ENCODE measurements around the gene MLLT11.
"Not testable (repeated sequence)": the region's sequence is repeated elsewhere in the genome, so short reads cannot be mapped to it uniquely, and the experiment has no call there.

Gene MLLT11

DNA sequence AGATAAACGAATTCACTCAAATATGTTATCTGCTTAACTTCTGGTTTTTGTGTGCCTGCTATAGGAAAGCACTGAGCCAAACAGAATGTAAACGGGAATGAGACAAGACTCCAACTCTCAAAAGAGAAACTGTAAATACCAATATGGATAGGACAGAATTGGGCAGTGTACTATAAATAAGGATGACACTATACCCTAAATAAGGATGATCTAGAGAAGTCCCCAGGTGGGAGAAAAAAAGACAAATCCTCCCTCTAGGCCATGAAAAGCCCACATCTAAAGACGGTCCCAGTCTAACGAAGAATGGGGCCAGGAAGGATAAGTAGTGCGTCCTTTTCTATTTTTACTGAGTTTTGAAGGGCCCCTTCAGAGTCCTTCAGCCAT is 8.9 kb downstream of the MLLT11 start:
- H3K4me3 Mint-ChIP-seq, result peak overlapping the region; percentile 98
- no peaks in the 10 kb centered on the region for H3K9me3 Mint-ChIP-seq
- peaks cover 6% of the 10 kb centered on the region for H3K36me3 Mint-ChIP-seq
- peak overlapping the region; percentile 100 for H3K27ac Mint-ChIP-seq
- peaks cover 16% of the 10 kb centered on the region for H3K4me1 Mint-ChIP-seq
- H3K27me3 Mint-ChIP-seq, result no peaks in the 10 kb centered on the region
- ATAC-seq, result no peak

DNA sequence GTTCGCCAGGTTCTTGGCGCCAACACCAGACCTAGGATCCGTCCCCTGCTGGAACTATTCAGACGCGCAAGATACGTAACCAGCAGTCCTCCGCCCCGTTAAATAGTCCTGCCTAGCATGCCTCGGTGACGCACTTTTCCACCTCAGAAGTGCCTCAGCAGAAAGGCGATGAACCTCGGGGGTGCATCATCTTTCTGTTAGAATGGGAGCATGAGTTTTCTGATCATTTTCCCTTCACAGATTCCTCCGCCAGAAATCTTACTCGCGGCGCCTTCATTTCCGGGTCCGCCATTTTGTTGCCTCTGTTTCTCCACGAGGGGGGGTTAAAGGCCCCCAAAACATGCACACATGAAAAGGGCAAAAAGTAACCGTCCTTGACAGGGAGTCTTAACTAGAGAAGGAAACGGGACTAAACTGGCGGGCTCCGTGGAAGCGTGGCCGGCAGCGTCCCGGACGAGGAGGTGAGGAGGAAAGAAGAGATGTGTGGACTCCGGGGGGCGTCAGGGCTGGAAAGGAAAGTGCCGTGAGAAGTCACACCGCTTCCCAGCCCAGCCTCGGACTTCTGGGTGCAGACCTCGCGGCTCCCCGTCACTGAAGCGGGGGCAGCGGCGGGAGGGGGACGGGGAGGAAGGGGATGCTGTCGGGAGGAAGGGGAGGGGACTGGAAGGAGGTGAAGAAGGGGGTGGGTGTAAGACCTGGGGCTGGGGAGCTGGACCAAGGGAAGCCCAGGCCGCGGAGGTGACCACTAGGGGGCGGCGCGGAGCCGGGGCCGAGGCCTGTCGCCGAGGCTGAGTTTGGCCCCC is 10.5 kb downstream of the MLLT11 start, which contains the start of gene GABPB2:
TSS of gene GABPB2 (plus strand) at position 288 of the 803 bp plus-strand sequence. CDS start 17,429 bp downstream, outside the sequence.
- Mint-ChIP-seq H3K9me3 (no peaks in the 10 kb centered on the region), H3K27me3 (no peaks in the 10 kb centered on the region), H3K4me1 (peaks cover 16% of the 10 kb centered on the region), H3K4me3 (peak within 1 kb of the TSS; percentile 98), H3K27ac (peak within 1 kb of the TSS; percentile 100), H3K36me3 (peaks cover 8% of the 10 kb centered on the region)
- peak; percentile 97 for ATAC-seq

DNA sequence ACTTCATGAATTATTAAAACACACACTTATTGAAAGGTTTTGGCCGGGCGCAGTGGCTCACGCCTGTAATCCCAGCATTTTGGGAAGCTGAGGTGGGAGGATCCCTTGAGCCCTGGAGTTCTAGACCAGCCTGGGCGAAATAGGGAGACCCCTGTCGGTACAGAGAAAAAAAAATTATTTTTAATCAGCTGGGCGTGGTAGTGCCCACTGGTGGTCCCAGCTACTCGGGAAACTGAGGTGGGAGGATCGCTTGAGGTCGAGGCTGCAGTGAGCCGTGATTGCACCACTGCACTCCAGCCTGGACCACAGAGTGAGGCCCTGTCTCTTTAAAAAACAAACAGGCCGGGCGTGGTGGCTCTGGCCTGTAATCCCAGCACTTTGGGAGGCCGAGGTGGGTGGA is 12.0 kb downstream of the MLLT11 start:
- Mint-ChIP-seq H3K36me3 (peaks cover 6% of the 10 kb centered on the region), H3K27me3 (no peaks in the 10 kb centered on the region), H3K27ac (peak overlapping the region; percentile 100), H3K4me3 (no peak overlapping the region), H3K4me1 (peaks cover 16% of the 10 kb centered on the region), H3K9me3 (no peaks in the 10 kb centered on the region)
- ATAC-seq, result no peak

DNA sequence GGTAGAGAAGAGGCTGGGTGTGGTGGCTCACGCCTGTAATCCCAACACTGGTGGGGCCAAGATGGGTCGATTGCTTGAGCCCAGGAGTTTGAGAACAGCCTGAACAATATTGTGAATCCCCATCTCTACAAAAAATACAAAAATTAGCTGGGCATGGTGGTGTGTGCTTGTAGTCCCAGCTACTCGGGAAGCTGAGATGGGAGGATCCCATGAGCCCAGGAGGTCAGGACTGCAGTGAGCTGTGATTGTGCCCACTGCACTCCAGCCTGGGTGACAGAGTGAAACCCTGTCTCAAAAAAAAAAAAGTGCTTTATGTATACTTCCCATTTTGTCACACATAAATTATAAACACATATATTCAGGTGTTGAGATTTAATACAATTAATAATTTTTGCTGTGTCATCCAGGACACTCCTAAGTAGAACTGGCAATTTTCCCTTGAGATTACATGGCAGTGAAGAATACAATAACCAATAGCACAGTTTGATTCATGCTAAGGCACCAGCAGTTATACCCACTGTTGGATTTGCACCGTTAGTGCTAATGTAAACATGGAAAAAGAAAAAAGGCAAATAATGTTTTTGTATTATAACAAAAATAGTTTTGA is 25.9 kb downstream of the MLLT11 start:
- Mint-ChIP-seq H3K27me3 (no peaks in the 10 kb centered on the region), H3K9me3 (no peaks in the 10 kb centered on the region), H3K4me3 (no peak overlapping the region), H3K4me1 (peaks cover 8% of the 10 kb centered on the region), H3K27ac (no peak overlapping the region), H3K36me3 (peaks cover 6% of the 10 kb centered on the region)
- no peak for ATAC-seq

DNA sequence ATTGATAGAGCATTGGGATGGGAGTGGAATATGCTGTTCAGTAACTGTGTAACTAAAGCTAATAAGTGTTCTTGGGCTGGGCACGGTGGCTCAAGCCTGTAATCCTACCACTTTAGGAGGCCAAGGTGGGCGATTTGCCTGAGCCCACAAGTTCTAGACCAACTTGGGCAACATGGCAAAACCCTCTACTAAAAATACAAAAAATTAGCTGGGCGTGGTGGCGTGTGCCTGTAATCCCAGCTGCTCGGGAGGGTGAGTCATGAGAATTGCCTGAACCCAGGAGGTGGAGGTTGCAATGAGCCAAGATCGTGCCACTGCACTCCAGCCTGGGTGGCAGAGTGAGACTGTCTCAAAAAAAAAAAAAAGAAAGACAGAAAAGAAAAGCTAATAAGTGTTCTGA is 37.2 kb downstream of the MLLT11 start:
- not testable (repeated sequence) for H3K4me1 Mint-ChIP-seq, H3K4me3 Mint-ChIP-seq, H3K27ac Mint-ChIP-seq, H3K9me3 Mint-ChIP-seq, H3K27me3 Mint-ChIP-seq, ATAC-seq, H3K36me3 Mint-ChIP-seq

DNA sequence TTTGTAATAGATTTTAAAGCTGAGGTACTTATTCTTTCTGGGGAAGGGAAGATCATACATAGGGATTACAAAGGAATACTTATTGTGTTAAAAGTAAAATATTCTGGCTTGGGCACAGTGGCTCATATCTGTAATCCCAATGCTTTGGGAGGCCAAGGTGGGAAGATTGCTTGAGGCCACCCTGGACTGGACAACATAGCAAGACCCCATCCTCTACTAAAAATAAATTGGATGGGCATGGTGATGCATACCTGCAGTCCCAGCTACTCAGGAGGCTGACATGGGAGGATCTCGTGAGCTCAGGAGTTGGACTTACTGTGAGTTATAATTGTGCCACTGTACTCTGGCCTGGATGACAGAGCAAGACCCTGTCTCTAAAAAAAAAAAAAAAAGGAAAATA is 37.9 kb downstream of the MLLT11 start:
- Mint-ChIP-seq H3K4me3 (no peak overlapping the region), H3K4me1 (no peaks in the 10 kb centered on the region)

DNA sequence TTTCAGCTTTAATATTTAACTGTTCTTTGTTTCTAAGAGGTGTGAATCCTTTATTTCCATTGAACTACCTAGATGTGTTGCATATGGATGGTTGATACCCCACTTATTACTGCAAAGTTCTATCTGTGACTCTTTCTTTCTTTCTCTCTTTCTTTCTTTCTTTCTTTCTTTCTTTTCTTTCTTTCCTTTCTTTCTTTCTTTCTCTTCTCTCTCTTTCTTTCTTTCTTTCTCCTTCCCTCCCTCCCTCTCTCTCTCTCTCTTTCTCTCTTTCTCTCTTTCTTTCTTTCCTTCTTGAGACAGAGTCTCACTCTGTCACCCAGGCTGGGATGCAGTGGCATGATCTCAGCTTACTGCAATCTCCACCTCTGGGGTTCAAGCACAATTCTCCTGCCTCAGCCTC is 44.4 kb downstream of the MLLT11 start:
- no peak overlapping the region for H3K27ac Mint-ChIP-seq
- no peak overlapping the region for H3K4me3 Mint-ChIP-seq
- no peaks in the 10 kb centered on the region for H3K4me1 Mint-ChIP-seq
- no peaks in the 10 kb centered on the region for H3K27me3 Mint-ChIP-seq
- H3K36me3 Mint-ChIP-seq, result peaks cover 24% of the 10 kb centered on the region
- H3K9me3 Mint-ChIP-seq, result no peaks in the 10 kb centered on the region
- no peak for ATAC-seq

More for the DNA sequence above, 37.9 kb downstream of the MLLT11 start:
- no peak for ATAC-seq
- Mint-ChIP-seq H3K36me3 (peaks cover 7% of the 10 kb centered on the region), H3K27ac (no peak overlapping the region), H3K9me3 (no peaks in the 10 kb centered on the region), H3K27me3 (no peaks in the 10 kb centered on the region)

DNA sequence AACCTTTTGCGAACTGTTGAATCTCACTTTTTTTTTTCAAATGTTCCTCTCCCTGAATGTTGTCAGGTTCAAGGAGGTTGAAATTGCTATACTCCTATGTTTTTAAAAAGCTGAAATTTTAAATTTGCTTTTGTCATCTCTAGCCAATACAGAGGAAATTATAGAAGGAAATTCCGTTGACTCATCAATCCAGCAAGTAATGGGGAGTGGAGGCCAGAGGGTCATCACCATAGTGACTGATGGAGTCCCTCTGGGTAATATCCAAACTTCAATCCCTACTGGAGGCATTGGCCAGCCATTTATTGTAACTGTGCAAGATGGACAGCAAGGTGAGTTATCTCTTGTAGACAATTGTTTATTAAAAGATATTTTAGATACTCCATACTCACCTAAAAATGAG is 46.7 kb downstream of the MLLT11 start:
- H3K27me3 Mint-ChIP-seq, result no peaks in the 10 kb centered on the region
- H3K36me3 Mint-ChIP-seq, result peaks cover 24% of the 10 kb centered on the region
- ATAC-seq, result no peak
- no peak overlapping the region for H3K27ac Mint-ChIP-seq
- no peaks in the 10 kb centered on the region for H3K4me1 Mint-ChIP-seq
- H3K9me3 Mint-ChIP-seq, result no peaks in the 10 kb centered on the region
- no peak overlapping the region for H3K4me3 Mint-ChIP-seq

DNA sequence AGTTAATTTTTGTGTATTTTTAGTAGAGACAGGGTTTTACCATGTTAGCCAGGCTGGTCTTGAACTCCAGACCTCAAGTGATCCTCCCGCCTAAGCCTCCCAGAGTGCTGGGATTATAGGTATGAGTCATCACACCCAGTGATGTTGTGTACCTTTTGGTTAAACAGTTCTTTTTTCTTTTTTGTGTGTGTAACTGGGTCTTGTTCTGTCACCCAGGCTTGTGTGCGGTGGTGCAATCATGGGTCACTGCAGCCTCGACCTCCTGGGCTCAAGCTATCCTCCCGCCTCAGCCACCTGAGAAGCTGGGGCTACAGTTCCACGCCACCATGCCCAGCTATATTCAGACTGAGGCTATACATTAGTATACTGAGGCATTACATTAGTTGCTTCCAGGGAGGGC is 48.1 kb downstream of the MLLT11 start:
- H3K4me1 Mint-ChIP-seq, result no peaks in the 10 kb centered on the region
- H3K27me3 Mint-ChIP-seq, result no peaks in the 10 kb centered on the region
- peaks cover 24% of the 10 kb centered on the region for H3K36me3 Mint-ChIP-seq
- no peak for ATAC-seq
- no peak overlapping the region for H3K27ac Mint-ChIP-seq
- no peaks in the 10 kb centered on the region for H3K9me3 Mint-ChIP-seq
- no peak overlapping the region for H3K4me3 Mint-ChIP-seq

DNA sequence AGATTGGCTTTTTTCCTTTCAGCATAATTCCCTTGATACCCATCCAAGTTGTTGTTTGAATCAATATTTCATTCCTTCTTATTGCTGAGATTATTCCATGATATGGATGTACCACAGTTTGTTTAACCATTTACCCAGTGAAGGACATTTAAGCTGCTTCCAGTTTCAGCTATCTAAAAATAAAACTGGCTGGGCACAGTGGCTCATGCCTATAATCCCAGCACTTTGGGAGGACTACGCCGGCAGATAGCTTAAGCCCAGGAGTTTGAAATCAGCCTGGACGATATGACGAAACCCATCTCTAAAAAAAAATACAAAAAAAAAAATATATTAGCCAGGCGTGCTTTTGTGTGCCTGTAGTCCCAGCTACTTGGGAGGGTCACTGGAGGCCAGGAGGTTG is 53.7 kb downstream of the MLLT11 start:
- Mint-ChIP-seq H3K4me3 (no peak overlapping the region), H3K36me3 (peaks cover 17% of the 10 kb centered on the region), H3K4me1 (no peaks in the 10 kb centered on the region), H3K9me3 (no peaks in the 10 kb centered on the region), H3K27ac (no peak overlapping the region), H3K27me3 (no peaks in the 10 kb centered on the region)
- no peak for ATAC-seq

Measured in stimulated activated memory B cell treated with anti-CD40 and anti-IgM and Interleukin-4, amounts not matched to agents 10 μg/mL and 1 μg/mL and 100 μg/mL, for 72 hours (primary cell).